HG02678 (cell line): Measurements from ENCODE around the gene XYLT1.

Experiments
- ATAC-seq: cut with Tn5 transposase; IDR thresholded peaks from one replicate; pipeline ENCODE4 v1.9.1; 2021; ENCODE audit warnings: mild to moderate bottlenecking, moderate library complexity; ENCODE audit not compliant: unreplicated experiment

XYLT1 gene

GRCh38 chr16:17461951-17462729, 8.6 kb downstream of the XYLT1 start:
- no peak for ATAC-seq

DNA sequence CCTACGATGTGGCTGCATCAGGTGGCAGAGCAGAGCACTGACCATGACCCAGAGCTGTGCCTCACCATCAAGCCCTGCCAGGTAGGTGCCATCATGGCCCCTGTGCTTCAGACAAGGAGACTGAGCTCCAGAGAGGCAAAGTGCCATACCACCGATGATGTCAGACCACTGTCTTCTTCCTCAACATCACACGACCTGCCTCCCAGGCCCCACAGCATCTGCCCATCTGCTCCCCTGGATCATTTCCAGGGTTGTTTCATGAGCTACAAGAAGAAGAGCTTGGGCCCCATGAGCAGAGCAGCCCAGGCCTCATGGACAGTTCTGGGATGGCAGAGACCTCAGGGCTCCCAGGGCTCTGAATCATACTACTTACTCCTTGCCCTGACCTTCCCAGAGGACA, 9.9 kb downstream of the XYLT1 start:
- ATAC-seq = no peak

GRCh38 chr16:17459903-17460521, 10.7 kb downstream of the XYLT1 start:
- peak; percentile 52 for ATAC-seq

DNA sequence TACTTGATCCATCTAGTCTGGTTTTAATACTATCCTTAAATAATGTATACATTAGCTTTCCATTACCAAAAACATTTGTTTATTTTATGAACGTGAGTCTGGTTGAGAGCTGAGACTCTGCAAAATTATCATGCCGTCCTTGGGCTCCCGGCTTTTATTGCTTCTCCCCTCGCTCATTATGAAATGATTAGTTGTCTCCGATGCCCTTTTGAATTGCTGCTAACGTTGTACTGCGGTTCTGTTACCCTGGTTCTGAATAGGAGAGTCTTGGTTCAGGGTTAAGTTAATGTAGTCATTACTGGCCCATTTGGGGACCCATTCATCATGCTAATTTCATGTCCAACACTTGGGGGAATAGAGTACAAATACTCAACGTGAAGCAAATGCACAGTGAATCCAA, 12.8 kb downstream of the XYLT1 start:
- no peak for ATAC-seq

DNA sequence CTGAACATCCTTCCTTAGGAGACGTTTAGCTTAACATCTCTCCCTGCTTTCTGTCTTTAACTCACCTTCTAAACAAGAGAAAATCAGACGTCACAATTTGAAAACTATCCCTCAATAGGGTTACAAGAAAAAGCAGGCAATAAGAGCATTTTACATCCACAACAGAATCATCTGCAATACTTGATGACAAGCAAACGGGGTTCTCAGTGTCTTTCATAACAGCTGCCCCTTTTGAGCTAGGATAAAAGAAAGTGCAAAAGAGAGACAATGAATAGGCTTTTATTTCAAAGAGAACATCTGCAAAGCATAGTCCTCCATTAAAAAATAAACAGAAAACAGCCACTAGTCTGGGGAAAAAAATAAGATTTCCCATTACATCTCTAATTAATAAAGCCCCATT, 13.2 kb downstream of the XYLT1 start:
- ATAC-seq = no peak

DNA sequence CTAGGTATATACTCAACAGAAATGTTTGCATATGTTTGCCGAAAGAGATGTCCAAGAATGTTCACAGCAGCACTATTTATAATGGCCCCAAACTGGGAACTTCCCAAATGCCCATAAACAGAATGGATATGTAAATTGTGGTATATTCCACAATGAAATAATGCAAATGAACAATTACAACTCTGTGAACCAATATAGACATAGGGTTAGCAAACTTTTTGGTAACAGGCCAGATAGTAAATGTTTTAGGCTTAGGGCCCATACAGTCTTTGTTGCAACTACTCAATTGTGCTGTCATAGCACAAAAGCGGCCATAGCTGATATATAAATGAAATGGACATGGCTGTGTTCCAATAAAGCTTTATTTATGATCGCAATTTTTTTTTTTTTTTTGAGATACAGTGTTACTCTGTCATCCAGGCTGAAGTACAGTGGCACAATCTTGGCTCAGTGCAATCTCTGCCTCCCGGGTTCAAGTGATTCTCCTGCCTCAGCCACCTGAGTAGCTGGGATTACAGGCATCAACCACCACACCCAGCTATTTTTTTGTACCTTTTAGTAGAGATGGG, 16.5 kb downstream of the XYLT1 start:
- ATAC-seq = no peak

DNA sequence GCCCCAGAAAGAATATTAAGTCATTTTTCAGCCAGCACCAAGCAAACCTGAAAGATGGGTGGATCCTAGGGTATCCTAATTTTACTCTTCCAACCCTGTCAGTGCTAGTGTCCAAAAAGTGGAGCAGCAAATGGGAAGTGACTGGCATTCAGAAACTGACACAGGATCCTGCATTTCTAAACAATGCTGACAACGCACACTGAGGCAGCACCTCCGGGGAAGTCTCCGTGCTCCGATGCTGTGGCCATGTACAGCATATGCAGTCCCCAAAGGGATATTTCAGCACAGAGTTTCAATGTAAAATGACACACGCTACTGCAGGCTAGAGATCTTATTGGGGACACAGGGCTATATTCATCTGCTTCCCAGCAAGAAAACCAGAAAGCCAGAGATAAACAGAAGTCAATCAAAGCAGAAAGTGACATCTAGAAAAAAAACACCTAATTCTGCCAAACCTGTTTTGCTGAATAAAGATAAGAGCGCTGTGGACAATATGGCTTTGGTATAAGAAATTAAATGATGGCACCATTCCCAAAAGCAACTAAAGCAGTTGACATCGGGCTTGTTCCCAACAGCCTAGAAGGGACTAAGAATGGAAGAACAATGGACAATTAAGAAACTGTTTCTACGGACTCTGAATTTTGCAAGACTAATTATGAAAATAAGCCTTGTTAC, 17.3 kb downstream of the XYLT1 start:
- ATAC-seq = no peak

DNA sequence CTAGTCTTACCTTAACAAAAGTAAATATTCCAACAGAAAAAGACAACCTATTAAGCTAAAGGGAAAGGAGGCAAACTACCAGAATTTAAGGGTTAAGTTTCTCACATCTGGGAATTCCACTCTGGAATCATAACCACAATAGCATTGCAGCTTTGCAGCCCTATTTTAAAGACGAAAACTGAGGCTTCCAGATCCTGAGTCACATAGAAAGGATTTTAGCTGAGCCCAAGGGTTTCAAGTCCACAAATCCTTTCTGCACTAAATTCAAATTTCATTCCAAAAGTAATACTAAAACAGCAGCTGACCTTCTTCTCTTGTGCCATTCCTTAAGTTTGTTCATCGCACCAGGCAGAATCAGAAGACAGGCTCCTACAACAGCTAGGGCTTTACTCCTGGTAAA, 17.8 kb downstream of the XYLT1 start:
- no peak for ATAC-seq

DNA sequence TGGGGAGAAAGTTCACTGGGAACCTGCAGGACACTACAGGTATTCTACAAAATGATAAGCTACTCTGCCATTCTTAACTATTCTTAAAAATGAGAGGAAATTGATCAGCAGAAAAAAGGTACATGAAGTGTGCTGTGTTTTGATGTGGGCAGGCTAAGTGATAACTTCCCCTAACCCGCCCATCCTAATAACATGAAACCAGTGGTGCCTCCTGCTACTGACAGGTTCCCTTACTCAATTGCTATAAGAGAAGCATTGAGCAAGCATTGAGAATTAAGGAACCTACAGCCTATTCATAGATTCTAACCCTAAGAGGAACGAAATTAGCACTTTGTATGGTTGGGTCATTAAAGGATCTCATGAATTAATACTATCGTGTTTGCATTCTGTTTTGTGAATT, 18.9 kb downstream of the XYLT1 start:
- no peak for ATAC-seq

DNA sequence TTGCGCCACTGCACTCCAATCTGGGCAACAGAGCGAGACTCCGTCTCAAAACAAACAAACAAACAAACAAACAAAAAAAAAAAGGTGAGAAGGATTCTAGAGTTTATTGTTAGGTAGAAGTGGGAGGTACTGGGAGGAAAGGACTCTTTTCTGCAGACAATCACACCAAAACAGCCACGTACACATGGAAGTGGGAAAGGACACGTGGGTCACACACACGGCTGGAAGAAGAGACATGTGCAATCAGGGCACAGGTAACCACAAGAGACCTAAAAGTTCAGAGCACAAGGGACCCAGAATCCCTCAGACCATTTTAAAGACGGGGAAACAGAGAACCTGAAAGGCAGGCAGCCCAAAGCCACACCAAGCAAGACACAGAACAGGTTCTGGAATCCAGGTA, 20.5 kb downstream of the XYLT1 start:
- ATAC-seq = no peak

DNA sequence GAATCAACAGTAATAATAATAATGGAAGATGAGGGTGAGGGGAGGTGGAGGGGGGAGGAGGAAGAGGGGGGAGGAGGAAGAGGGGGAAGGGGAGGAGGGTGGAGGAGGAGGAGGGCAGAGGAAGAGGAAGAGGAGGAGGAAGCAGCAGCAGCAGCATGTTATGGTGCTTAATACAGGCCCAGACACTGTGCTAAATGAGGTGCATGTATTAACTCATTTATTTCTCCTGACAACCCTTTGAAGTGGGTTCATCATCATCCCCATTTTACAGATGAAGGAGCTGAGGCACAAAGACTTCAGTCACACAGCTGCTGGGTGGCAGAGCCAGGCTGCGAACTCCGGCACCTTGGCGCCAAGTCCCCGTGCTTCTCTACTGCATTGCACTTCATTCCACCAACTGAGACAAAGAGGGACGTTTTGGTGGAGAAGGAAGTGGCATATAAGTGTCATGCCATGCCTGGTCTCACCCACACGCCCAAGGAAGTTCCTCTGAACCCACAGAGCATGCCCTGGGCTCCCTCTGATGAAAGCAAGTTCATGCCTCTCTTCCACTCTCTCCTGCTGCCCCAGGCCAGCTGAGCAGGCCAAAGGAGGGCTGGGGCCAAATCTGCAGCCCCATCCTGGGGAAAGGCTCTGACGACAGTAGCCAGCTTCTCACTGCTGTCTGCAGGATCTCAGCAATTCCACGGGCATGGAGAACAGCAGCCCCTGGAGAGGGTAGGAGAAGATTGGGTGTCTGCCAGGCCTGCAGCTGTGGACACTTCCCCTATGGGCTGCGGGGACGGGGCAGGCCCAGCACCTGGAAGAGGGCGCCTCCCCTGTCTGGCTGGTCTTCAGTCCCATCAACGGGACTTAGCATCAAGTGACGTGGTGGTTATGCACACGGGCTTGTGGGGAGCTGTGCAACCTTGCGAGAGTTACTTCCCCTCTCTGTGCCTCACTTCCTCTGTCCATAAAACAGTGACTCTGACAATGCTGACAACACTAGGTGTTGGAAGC, 21.8 kb downstream of the XYLT1 start:
- ATAC-seq = no peak

- no peak for ATAC-seq
Measured at GRCh38 chr16:17447101-17447569, 23.6 kb downstream of the XYLT1 start.

DNA sequence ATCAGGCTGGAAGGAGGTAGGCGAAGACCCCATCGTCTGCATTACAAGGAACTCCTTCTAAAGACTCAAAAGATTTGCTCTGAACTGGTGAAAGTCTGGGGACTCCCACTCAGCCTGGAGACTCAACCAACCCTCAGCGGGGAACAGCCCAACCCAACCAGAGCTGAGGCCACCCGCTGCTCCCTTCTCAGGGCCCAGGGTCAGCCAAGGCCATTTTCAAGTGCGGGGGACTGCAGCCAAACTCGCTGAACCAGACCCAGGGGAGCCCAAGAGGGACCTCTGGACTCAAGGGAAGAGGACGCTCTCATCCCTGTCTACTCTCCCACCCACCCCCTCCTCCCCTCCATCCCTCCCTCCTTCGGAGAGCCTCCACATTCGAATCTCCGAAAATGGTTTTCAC, 24.1 kb downstream of the XYLT1 start:
- ATAC-seq = no peak

GRCh38 chr16:17445421-17445820, 25.3 kb downstream of the XYLT1 start:
- no peak for ATAC-seq

- ATAC-seq = no peak
Measured at GRCh38 chr16:17444658-17445057, 26.1 kb downstream of the XYLT1 start.

DNA sequence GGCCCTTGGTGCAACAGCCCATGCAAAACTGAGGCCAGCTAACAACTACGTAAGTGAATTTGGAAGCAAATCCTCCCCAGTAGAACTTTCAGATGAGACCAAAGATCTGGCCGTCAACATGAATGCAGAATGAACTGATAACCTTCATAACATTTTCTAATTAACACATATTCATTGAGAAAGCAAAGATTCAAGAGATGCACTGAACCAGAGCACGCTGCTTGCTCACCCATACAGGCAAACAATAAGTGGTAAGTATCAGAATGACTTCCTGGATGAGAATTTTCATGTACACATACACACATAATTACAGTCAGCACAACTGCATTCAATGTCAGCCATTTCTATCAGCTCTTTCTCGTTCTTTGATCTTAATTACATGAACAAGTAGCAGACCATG, 30.6 kb downstream of the XYLT1 start:
- no peak for ATAC-seq

DNA sequence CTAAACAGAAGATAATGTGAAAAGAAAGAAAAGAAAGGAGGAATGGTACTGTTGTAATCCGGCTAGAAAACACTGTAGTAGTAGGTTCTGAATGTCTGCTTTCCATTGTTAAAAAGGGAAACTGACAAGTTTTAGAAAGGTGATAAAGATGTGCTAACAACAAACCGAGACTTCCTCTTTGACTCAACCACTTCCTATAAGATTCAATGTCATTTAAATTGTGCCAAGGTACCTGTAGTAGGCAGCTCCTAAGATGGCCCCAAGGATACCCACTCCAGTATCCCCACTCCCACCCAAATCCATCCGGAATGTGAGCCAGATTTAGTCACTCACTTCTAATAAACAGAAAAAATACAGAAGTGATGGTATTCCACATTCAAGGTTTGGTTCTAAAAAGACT, 31.2 kb downstream of the XYLT1 start:
- ATAC-seq = no peak

DNA sequence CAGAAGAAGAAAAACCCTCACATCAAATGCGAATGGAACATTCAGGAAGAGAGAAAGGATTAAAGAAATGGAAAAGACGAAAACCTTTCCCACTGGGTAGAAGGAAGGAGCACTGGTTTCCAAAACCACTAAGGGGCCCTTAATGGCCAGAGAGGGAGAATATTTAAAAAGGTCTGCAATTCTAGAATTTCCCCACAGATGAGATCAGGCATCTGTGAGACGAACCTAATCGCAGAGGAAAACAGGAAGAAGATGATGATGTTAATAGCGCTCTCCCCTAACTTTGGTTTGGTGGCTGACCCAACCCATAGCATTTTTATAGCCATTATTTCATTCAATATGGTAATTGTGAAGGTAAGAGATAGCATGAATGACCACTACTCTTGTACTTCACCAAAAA, 32.8 kb downstream of the XYLT1 start:
- no peak for ATAC-seq

GRCh38 chr16:17437127-17437720, 33.5 kb downstream of the XYLT1 start:
- no peak for ATAC-seq

DNA sequence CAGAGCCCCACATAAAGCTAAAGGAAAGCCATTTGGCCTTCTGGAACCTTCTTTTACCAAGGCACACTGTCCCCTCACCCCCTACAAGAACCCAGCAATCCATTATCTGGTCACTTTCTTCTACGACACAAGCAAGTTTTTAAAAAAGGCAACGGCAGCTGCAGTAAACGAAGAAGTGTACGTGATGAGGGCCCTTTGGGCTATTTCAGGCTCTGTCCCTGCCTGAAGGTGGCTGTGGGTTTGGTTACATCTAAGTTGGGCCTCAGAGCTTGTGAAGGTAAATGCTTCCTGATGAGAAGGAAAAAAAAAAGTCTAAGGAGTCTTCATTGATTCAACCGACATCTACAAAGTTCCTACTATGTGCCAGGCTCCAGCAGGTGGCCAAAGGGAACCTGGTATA, 35.4 kb downstream of the XYLT1 start:
- ATAC-seq = no peak
